Type B pancreatic cell (in vitro differentiated cells): ENCODE results near the gene DAB2. TPM values are rescaled to one million over a fixed set of nuclear protein-coding genes. Genes with fewer than 3 reads are reported as not detected.

ENCODE experiments used
- DNase-seq: peaks from one replicate; pipeline ENCODE4 v3.0.0; 2021; ENCODE audit warnings: mixed read lengths; ENCODE audit not compliant: unreplicated experiment; ENCODE audit errors: extremely low spot score
- H3K27ac Mint-ChIP-seq: 2 replicates; pipeline ENCODE4 v1.8.0; 2021; ENCODE audit warnings: mild to moderate bottlenecking, mixed read lengths
- H3K27me3 Mint-ChIP-seq: 2 replicates; pipeline ENCODE4 v1.8.0; 2021; ENCODE audit warnings: mixed read lengths
- H3K36me3 Mint-ChIP-seq: 2 replicates; pipeline ENCODE4 v1.8.0; 2021; ENCODE audit warnings: mixed read lengths
- H3K4me1 Mint-ChIP-seq: one replicate; pipeline ENCODE4 v1.8.0; 2021; ENCODE audit warnings: mixed read lengths; ENCODE audit not compliant: unreplicated experiment
- H3K4me3 Mint-ChIP-seq: 2 replicates; pipeline ENCODE4 v1.8.0; 2021; ENCODE audit warnings: mild to moderate bottlenecking, mixed read lengths
- H3K9me3 Mint-ChIP-seq: 2 replicates; pipeline ENCODE4 v1.8.0; 2021; ENCODE audit warnings: mixed read lengths
- CTCF ChIP-seq: fragments of 200-600 bp; sonication (generic); conservative IDR thresholded peaks from 2 replicates; pipeline ENCODE4 v1.5.0; 2021; ENCODE audit warnings: antibody characterized with exemption, mild to moderate bottlenecking
- total RNA-seq: library from RNA; stranded (reverse); gene quantifications from 2 replicates; pipeline ENCODE4 v1.2.1, GENCODE V29; 2021; ENCODE audit warnings: low replicate concordance

DAB2 gene
- total RNA-seq, 1 donor from 2014 or later = 91.6 TPM

- H3K36me3 Mint-ChIP-seq = no peaks in the 10 kb centered on the region
- TF ChIP-seq CTCF = no peak
- H3K27ac Mint-ChIP-seq = no peak overlapping the region
- no peak for DNase-seq
- no peak overlapping the region for H3K4me3 Mint-ChIP-seq
- no peaks in the 10 kb centered on the region for H3K9me3 Mint-ChIP-seq
- H3K27me3 Mint-ChIP-seq = peaks cover 5% of the 10 kb centered on the region
- H3K4me1 Mint-ChIP-seq = no peaks in the 10 kb centered on the region
Observed at GRCh38 chr5:39469176-39469575, 44.4 kb upstream of the DAB2 start.

DNA sequence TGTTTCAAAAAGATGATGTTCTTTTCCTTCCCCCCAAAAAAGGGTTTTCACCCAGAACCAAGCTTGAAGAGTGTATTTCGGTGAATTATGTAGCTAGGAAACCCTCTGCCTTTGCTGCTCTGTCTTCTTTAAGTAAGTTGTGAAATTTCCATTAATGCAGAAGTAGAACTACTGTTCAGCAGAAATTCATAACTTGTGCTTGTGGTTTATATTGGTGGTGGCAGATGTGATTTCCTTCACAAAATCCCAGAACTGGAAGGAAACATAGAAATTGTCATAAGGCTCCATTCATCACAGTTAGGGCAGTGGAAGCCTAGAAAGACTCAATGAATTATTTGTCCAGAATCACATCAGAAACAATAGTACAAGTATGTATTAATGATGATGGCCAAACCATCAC lies 42.1 kb upstream of the DAB2 start:
- H3K9me3 Mint-ChIP-seq = no peaks in the 10 kb centered on the region
- H3K27ac Mint-ChIP-seq = no peak overlapping the region
- no peaks in the 10 kb centered on the region for H3K36me3 Mint-ChIP-seq
- DNase-seq = no peak
- H3K4me3 Mint-ChIP-seq = no peak overlapping the region
- no peak for TF ChIP-seq CTCF
- no peaks in the 10 kb centered on the region for H3K4me1 Mint-ChIP-seq
- peaks cover 12% of the 10 kb centered on the region for H3K27me3 Mint-ChIP-seq

GRCh38 chr5:39465843-39466242 lies 41.1 kb upstream of the DAB2 start:
- Mint-ChIP-seq H3K27me3 (peaks cover 12% of the 10 kb centered on the region), H3K9me3 (no peaks in the 10 kb centered on the region), H3K27ac (no peak overlapping the region), H3K36me3 (no peaks in the 10 kb centered on the region), H3K4me3 (no peak overlapping the region), H3K4me1 (no peaks in the 10 kb centered on the region)
- DNase-seq = no peak
- TF ChIP-seq CTCF = no peak

GRCh38 chr5:39465097-39465496 lies 40.3 kb upstream of the DAB2 start:
- H3K4me3 Mint-ChIP-seq = no peak overlapping the region
- no peaks in the 10 kb centered on the region for H3K36me3 Mint-ChIP-seq
- H3K9me3 Mint-ChIP-seq = no peaks in the 10 kb centered on the region
- no peaks in the 10 kb centered on the region for H3K4me1 Mint-ChIP-seq
- peaks cover 12% of the 10 kb centered on the region for H3K27me3 Mint-ChIP-seq
- DNase-seq = no peak
- no peak for TF ChIP-seq CTCF
- no peak overlapping the region for H3K27ac Mint-ChIP-seq

GRCh38 chr5:39464088-39464487 lies 39.3 kb upstream of the DAB2 start:
- Mint-ChIP-seq H3K27ac (no peak overlapping the region), H3K9me3 (no peaks in the 10 kb centered on the region), H3K27me3 (peaks cover 12% of the 10 kb centered on the region), H3K36me3 (no peaks in the 10 kb centered on the region), H3K4me3 (no peak overlapping the region), H3K4me1 (no peaks in the 10 kb centered on the region)
- no peak for DNase-seq
- no peak for TF ChIP-seq CTCF

DNA sequence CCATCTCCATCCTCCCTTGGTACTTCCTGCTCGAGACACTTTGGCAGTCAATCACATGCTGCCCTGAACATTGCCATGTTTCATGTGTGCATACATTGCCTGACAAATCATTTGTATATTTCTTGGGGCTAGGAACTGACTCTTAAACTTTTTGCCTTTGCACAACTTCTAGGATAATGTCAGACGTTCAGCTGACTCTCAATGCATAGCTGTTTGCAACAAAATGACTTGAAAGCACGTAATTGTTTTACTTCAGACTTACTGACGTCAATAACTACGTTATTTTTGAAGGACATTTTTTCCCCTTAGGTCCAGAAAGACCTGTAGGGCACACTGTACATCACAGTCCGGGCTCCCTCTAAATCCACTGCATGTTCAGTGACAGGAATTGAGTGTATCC lies 37.4 kb upstream of the DAB2 start:
- H3K9me3 Mint-ChIP-seq = peaks cover 6% of the 10 kb centered on the region
- peaks cover 5% of the 10 kb centered on the region for H3K4me1 Mint-ChIP-seq
- TF ChIP-seq CTCF = no peak
- H3K27ac Mint-ChIP-seq = no peak overlapping the region
- H3K4me3 Mint-ChIP-seq = no peak overlapping the region
- peaks cover 4% of the 10 kb centered on the region for H3K36me3 Mint-ChIP-seq
- DNase-seq = no peak
- H3K27me3 Mint-ChIP-seq = peaks cover 12% of the 10 kb centered on the region
